ENCODE measurements around the gene NLGN1.

Gene NLGN1

DNA sequence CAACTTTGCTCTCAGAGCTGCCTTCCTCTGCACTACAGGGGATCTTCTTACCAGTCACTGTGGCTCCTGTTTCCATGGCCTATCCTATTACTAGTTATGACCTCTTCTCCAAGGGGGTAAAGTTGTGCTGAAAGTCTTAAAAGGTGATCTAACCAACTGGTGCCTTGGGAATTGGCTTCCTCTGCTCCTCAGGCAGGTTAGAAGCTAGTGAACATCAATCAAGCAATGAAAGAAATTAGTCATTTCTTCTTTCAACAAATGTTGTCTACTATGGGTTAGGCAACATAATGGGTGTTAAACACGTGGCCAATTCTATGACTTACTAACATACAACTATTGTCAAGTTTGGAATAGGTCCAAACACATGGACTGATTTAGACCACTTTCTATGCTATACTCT lies 890.2 kb downstream of the NLGN1 start:
- Histone ChIP-seq H3K9me3 (ENCODE audit: control insufficient read depth, low read length) (no peaks in the 10 kb centered on the region), H3K27ac (ENCODE audit: insufficient read depth, low read depth, low read length, poor library complexity, severe bottlenecking) (no peak overlapping the region), H3K4me1 (ENCODE audit: control insufficient read depth, insufficient read depth, low read length) (peaks cover 2% of the 10 kb centered on the region), H3K36me3 (ENCODE audit: control insufficient read depth, insufficient read depth, low read length) (no peaks in the 10 kb centered on the region), H3K4me3 (ENCODE audit: insufficient read depth, low read depth, low read length) (no peak overlapping the region), H3K27me3 (ENCODE audit: control insufficient read depth, insufficient read depth, low read length, poor library complexity, severe bottlenecking) (no peaks in the 10 kb centered on the region)
- 83 to 95% methylated on average over 1 of the region's 1 CpG for WGBS, 2 experiments

- Histone ChIP-seq H3K4me1 (ENCODE audit: control insufficient read depth, insufficient read depth, low read length) (no peaks in the 10 kb centered on the region), H3K27ac (ENCODE audit: insufficient read depth, low read depth, low read length, poor library complexity, severe bottlenecking) (no peak overlapping the region), H3K9me3 (ENCODE audit: control insufficient read depth, low read length) (no peaks in the 10 kb centered on the region), H3K36me3 (ENCODE audit: control insufficient read depth, insufficient read depth, low read length) (no peaks in the 10 kb centered on the region), H3K27me3 (ENCODE audit: control insufficient read depth, insufficient read depth, low read length, poor library complexity, severe bottlenecking) (no peaks in the 10 kb centered on the region), H3K4me3 (ENCODE audit: insufficient read depth, low read depth, low read length) (no peak overlapping the region)
Observed at GRCh38 chr3:174294616-174295015, 897.1 kb downstream of the NLGN1 start.

DNA sequence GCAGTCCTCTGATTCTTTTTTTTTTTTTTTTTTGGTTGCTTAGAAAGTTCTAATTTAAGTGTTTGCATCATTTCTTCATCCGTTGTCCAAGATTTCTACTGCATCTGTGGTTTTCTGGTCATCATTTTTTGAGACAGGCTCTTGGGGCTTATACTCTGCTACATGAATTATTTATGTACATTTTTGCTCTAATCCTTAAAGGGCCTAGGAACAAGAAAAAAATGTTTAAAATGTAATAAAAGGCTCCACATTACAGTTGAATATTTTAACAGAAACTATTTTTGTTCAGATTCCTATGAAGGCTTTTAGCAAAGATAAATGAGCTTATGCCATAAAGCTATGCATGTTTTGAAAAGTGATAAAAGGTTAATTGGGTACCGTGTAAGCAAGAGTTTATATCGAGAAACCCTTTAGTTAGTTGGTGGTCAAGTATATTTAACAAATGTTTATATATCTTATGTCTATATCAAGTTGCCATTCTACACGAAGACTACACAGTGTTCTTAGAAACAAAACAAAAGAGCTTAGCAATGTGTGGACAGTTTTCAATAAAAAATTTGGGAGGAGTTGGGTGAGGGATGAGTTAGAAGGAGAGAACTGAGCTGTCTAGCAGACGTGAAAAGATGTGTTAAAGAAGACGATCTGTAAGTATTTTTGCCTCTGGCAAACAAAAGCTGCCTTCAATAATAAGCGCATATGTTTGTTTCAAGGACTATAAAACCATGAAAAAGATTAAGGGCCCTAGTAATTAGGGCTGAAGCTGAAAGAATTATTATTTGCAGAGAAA lies 898.0 kb downstream of the NLGN1 start:
- Histone ChIP-seq H3K36me3 (ENCODE audit: control insufficient read depth, insufficient read depth, low read length) (no peaks in the 10 kb centered on the region), H3K27ac (ENCODE audit: insufficient read depth, low read depth, low read length, poor library complexity, severe bottlenecking) (no peak overlapping the region), H3K4me3 (ENCODE audit: insufficient read depth, low read depth, low read length) (no peak overlapping the region), H3K4me1 (ENCODE audit: control insufficient read depth, insufficient read depth, low read length) (no peaks in the 10 kb centered on the region), H3K9me3 (ENCODE audit: control insufficient read depth, low read length) (no peaks in the 10 kb centered on the region), H3K27me3 (ENCODE audit: control insufficient read depth, insufficient read depth, low read length, poor library complexity, severe bottlenecking) (no peaks in the 10 kb centered on the region)
- 95 to 97% methylated on average over 5 to 7 of the region's 7 CpGs for WGBS, 2 experiments

DNA sequence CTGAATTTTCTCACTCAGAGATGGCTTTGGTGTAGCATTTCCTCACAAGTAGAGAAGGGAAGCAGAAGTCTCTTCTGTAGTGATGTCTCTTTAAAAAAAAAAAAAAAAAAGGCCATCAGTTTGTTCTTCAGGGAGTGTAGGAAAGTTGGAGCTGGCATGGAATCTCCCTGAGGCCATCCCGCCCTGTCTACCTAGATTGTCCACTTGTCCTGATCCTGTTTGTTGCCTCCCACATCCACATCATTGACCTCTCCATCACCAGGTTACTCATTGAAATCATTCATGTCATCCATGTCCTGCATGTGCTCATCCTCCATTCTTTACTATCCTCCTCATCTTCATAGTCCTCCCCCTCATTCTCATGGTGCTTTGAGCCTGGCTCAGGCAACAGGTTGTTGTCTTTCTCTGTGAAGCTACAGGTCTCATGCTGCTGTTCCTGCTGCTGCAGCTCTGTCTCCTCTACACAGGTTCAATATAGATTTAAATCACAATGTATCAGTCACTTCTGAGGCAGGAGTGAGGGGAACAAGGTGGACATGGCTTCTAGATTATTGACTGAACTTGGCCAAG lies 905.3 kb downstream of the NLGN1 start:
- Histone ChIP-seq H3K4me3 (ENCODE audit: insufficient read depth, low read depth, low read length) (no peak overlapping the region), H3K9me3 (ENCODE audit: control insufficient read depth, low read length) (no peaks in the 10 kb centered on the region), H3K27me3 (ENCODE audit: control insufficient read depth, insufficient read depth, low read length, poor library complexity, severe bottlenecking) (no peaks in the 10 kb centered on the region), H3K4me1 (ENCODE audit: control insufficient read depth, insufficient read depth, low read length) (no peaks in the 10 kb centered on the region), H3K27ac (ENCODE audit: insufficient read depth, low read depth, low read length, poor library complexity, severe bottlenecking) (no peak overlapping the region), H3K36me3 (ENCODE audit: control insufficient read depth, insufficient read depth, low read length) (no peaks in the 10 kb centered on the region)
- 96% methylated on average over 1 of the region's 1 CpG for WGBS, 2 experiments

DNA sequence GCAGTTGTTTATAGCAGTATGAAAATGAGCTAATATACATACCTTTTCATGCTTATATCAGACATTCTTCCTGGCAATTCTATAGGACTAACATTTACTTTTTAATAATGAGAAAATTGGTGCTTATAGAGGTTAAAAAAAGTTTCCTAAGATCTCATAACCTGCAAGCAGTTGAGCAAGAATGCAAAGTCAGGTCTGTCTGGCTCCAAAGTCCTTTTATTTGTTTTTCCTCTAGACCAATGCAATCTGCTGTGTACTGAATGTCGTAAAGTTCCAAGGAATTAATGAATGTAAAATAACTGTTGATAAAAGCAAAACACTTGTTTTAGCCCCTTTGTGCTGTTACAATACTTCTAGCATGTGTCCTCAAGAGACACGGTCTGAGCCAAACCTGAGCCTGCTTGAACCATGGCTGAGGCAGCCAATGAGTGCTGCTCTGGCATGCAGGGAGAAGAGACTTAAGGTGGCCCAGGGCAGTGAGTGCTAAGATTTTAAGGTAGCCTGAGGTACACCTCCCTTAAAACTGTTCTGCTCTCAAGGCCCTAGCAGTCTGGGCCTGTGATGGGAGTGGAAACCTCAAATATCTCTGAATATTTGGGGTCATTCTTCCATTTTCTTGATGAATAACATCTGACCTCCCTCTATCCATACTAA lies 906.5 kb downstream of the NLGN1 start:
- Histone ChIP-seq H3K27me3 (ENCODE audit: control insufficient read depth, insufficient read depth, low read length, poor library complexity, severe bottlenecking) (no peaks in the 10 kb centered on the region), H3K4me3 (ENCODE audit: insufficient read depth, low read depth, low read length) (no peak overlapping the region), H3K27ac (ENCODE audit: insufficient read depth, low read depth, low read length, poor library complexity, severe bottlenecking) (no peak overlapping the region), H3K9me3 (ENCODE audit: control insufficient read depth, low read length) (no peaks in the 10 kb centered on the region), H3K4me1 (ENCODE audit: control insufficient read depth, insufficient read depth, low read length) (no peaks in the 10 kb centered on the region), H3K36me3 (ENCODE audit: control insufficient read depth, insufficient read depth, low read length) (no peaks in the 10 kb centered on the region)
- 42 to 49% methylated on average over 2 of the region's 2 CpGs for WGBS, 2 experiments

DNA sequence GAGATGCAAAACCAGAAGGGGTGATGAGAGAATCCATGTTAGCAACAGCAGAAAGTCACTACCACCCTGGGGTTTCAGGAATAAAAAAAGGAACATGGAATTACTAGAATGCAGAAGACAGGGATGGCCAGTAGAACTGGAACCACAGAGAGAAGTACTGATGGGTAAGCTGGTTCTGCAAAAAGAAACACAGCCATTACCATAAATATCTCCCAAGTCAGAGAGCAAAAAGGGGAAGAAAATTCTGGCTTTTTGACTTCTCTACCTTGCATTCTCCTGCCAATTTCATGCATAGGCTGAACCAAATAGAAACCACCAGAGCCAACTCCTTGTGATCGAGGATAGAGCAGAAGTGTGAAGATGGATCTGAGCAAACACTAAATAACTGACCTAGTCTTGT lies 911.2 kb downstream of the NLGN1 start:
- no peaks in the 10 kb centered on the region for H3K4me1 ChIP-seq (ENCODE audit: control insufficient read depth, insufficient read depth, low read length)
- 89 to 92% methylated on average over 1 of the region's 1 CpG for WGBS, 2 experiments
- no peaks in the 10 kb centered on the region for H3K27me3 ChIP-seq (ENCODE audit: control insufficient read depth, insufficient read depth, low read length, poor library complexity, severe bottlenecking)
- no peaks in the 10 kb centered on the region for H3K9me3 ChIP-seq (ENCODE audit: control insufficient read depth, low read length)
- H3K27ac ChIP-seq (ENCODE audit: insufficient read depth, low read depth, low read length, poor library complexity, severe bottlenecking): no peak overlapping the region
- H3K4me3 ChIP-seq (ENCODE audit: insufficient read depth, low read depth, low read length): no peak overlapping the region
- no peaks in the 10 kb centered on the region for H3K36me3 ChIP-seq (ENCODE audit: control insufficient read depth, insufficient read depth, low read length)

DNA sequence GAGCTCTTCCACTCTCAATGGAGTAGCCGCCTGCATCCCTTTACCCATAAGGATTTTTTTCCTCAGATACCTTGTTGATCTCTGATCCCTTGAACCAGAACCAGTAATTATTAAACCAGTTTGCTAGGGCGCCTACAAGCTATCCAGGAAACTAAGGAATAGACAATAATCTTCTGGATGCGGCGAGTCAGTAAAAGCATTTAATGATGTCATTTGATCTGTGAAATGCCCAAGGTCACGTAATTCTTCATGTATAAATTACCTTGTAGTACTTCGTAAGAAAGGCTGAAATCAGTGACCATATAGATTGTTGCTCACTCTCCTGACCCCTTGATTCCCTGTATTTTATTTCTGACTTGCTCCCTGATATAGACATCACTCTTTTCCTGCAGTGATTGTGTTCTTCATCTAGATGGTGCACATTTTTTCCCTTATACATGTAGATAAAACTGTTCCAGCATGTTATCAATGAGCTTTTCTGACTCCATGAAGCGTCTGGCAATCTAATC lies 913.0 kb downstream of the NLGN1 start:
- H3K36me3 ChIP-seq (ENCODE audit: control insufficient read depth, insufficient read depth, low read length): no peaks in the 10 kb centered on the region
- WGBS, 2 experiments: 82 to 85% methylated on average over 7 of the region's 7 CpGs
- H3K27ac ChIP-seq (ENCODE audit: insufficient read depth, low read depth, low read length, poor library complexity, severe bottlenecking): no peak overlapping the region
- H3K4me3 ChIP-seq (ENCODE audit: insufficient read depth, low read depth, low read length): no peak overlapping the region
- no peaks in the 10 kb centered on the region for H3K27me3 ChIP-seq (ENCODE audit: control insufficient read depth, insufficient read depth, low read length, poor library complexity, severe bottlenecking)
- no peaks in the 10 kb centered on the region for H3K4me1 ChIP-seq (ENCODE audit: control insufficient read depth, insufficient read depth, low read length)
- H3K9me3 ChIP-seq (ENCODE audit: control insufficient read depth, low read length): no peaks in the 10 kb centered on the region

DNA sequence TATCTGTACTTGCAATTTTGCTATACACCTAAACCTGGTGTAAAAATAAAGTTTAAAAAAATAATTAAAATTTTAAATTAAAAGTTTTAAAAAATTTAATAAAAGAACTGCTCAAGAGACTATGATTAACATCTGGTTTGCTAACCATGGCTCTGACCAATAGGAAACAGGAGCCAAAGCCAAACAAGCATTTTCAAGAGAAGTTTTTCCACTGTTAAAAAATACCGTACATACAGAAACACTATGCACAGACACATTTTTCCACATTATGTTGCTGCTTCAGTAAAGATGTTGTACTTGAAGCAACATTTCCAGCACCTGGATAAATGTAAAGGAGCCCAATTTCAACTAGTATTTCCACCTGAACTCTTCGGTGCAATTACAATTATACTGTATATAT lies 917.7 kb downstream of the NLGN1 start:
- H3K9me3 ChIP-seq (ENCODE audit: control insufficient read depth, low read length): no peaks in the 10 kb centered on the region
- 85 to 88% methylated on average over 2 of the region's 2 CpGs for WGBS, 2 experiments
- H3K27ac ChIP-seq (ENCODE audit: insufficient read depth, low read depth, low read length, poor library complexity, severe bottlenecking): no peak overlapping the region
- no peaks in the 10 kb centered on the region for H3K27me3 ChIP-seq (ENCODE audit: control insufficient read depth, insufficient read depth, low read length, poor library complexity, severe bottlenecking)
- H3K36me3 ChIP-seq (ENCODE audit: control insufficient read depth, insufficient read depth, low read length): no peaks in the 10 kb centered on the region
- no peak overlapping the region for H3K4me3 ChIP-seq (ENCODE audit: insufficient read depth, low read depth, low read length)
- peaks cover 3% of the 10 kb centered on the region for H3K4me1 ChIP-seq (ENCODE audit: control insufficient read depth, insufficient read depth, low read length)

DNA sequence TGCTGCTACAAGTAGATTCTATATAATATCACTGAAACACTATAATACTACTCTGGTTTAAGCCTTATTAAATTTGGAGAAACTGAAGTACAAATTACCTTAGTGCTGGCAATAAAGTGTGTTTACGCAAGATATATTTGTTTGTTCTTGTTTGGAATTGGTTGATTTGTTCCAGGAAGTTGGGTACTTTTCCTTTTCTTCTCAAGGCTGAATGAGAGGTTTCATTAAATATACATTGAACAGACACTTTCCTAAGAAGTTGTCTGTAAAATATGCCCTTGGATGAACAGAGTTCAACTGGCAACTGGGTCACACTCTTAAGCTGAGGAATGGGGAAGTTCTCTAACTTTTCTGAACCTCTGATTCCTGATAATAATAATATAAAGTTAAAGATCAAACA lies 919.5 kb downstream of the NLGN1 start:
- Histone ChIP-seq H3K27ac (ENCODE audit: insufficient read depth, low read depth, low read length, poor library complexity, severe bottlenecking) (no peak overlapping the region), H3K27me3 (ENCODE audit: control insufficient read depth, insufficient read depth, low read length, poor library complexity, severe bottlenecking) (no peaks in the 10 kb centered on the region), H3K36me3 (ENCODE audit: control insufficient read depth, insufficient read depth, low read length) (no peaks in the 10 kb centered on the region), H3K4me3 (ENCODE audit: insufficient read depth, low read depth, low read length) (no peak overlapping the region), H3K4me1 (ENCODE audit: control insufficient read depth, insufficient read depth, low read length) (peaks cover 3% of the 10 kb centered on the region), H3K9me3 (ENCODE audit: control insufficient read depth, low read length) (no peaks in the 10 kb centered on the region)
- WGBS, 2 experiments: 91 to 100% methylated on average over 1 of the region's 1 CpG

GRCh38 chr3:174318181-174318580 lies 920.6 kb downstream of the NLGN1 start:
- Histone ChIP-seq H3K4me3 (ENCODE audit: insufficient read depth, low read depth, low read length) (no peak overlapping the region), H3K4me1 (ENCODE audit: control insufficient read depth, insufficient read depth, low read length) (peaks cover 3% of the 10 kb centered on the region), H3K27ac (ENCODE audit: insufficient read depth, low read depth, low read length, poor library complexity, severe bottlenecking) (no peak overlapping the region), H3K36me3 (ENCODE audit: control insufficient read depth, insufficient read depth, low read length) (no peaks in the 10 kb centered on the region), H3K27me3 (ENCODE audit: control insufficient read depth, insufficient read depth, low read length, poor library complexity, severe bottlenecking) (no peaks in the 10 kb centered on the region), H3K9me3 (ENCODE audit: control insufficient read depth, low read length) (no peaks in the 10 kb centered on the region)
- WGBS, 2 experiments: 88 to 94% methylated on average over 4 of the region's 4 CpGs
